HL-60 (cell line): ENCODE measurements around the gene PDE8B.

Source experiments
- CTCF ChIP-seq: IDR thresholded peaks from one replicate; pipeline ENCODE4 v1.5.1; 2011; ENCODE audit warnings: low read length, control low read depth, inconsistent platforms; ENCODE audit not compliant: insufficient read depth
- GABPA ChIP-seq: IDR thresholded peaks from 2 replicates; pipeline ENCODE4 v1.6.1; 2012; ENCODE audit warnings: low read depth
- POLR2AphosphoS5 ChIP-seq: IDR thresholded peaks from 2 replicates; pipeline ENCODE4 v1.6.1; 2012; ENCODE audit warnings: low read depth
- SPI1 ChIP-seq: IDR thresholded peaks from 2 replicates; pipeline ENCODE4 v1.6.1; 2012; ENCODE audit warnings: low read depth, mild to moderate bottlenecking, borderline replicate concordance

GRCh38 chr5:77311214-77311571, 100.7 kb downstream of the PDE8B start:
- TF ChIP-seq CTCF (no peak), POLR2AphosphoS5 (no peak), GABPA (no peak), SPI1 (no peak)
